ENCODE measurements around the gene BMP3.

Gene BMP3

GRCh38 chr4:81049907-81050306 is 19.4 kb downstream of the BMP3 start:
- Histone ChIP-seq H3K4me1 (ENCODE audit: control insufficient read depth, insufficient read depth, low read length) (peaks cover 11% of the 10 kb centered on the region), H3K4me3 (ENCODE audit: low read length) (no peak overlapping the region), H3K36me3 (ENCODE audit: control insufficient read depth, insufficient read depth, low read length, severe bottlenecking) (no peaks in the 10 kb centered on the region), H3K9ac (ENCODE audit: low read length) (no peak overlapping the region), H3K9me3 (ENCODE audit: control insufficient read depth, low read length) (no peaks in the 10 kb centered on the region), H3K27me3 (replicated peaks; ENCODE audit: control insufficient read depth, insufficient read depth, low read length) (no peaks in the 10 kb centered on the region)
- DNase-seq (ENCODE audit: low read depth), result peak; percentile 58

GRCh38 chr4:81052119-81053068 is 21.9 kb downstream of the BMP3 start:
- DNase-seq (ENCODE audit: low read depth), result peak; percentile 83
- peak overlapping the region; percentile 32 for H3K9ac ChIP-seq (ENCODE audit: low read length)
- H3K4me1 ChIP-seq (ENCODE audit: control insufficient read depth, insufficient read depth, low read length), result peaks cover 11% of the 10 kb centered on the region
- no peak overlapping the region for H3K4me3 ChIP-seq (ENCODE audit: low read length)
- H3K36me3 ChIP-seq (ENCODE audit: control insufficient read depth, insufficient read depth, low read length, severe bottlenecking), result no peaks in the 10 kb centered on the region
- H3K9me3 ChIP-seq (ENCODE audit: control insufficient read depth, low read length), result no peaks in the 10 kb centered on the region
- H3K27me3 ChIP-seq (replicated peaks; ENCODE audit: control insufficient read depth, insufficient read depth, low read length), result no peaks in the 10 kb centered on the region

DNA sequence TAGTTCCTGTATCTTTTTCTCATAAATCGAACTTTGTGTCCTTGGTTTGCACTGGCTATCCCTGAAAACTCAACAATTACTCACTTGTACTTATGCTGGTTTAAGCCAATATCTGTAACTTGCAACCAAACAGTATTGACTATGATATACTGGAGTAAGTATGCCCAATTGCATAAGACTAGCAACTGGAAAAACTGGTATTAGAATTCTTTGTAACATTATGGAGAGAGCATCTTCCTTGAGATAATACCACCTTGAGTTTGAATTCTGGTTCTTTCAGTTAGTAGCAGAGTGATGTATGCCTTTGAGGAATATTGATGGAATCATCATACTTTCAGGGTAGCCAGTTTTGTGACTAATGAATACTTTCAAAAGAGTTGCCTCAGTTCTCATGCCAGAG is 28.1 kb downstream of the BMP3 start:
- no peaks in the 10 kb centered on the region for H3K9me3 ChIP-seq (ENCODE audit: control insufficient read depth, low read length)
- H3K4me3 ChIP-seq (ENCODE audit: low read length), result no peak overlapping the region
- no peak overlapping the region for H3K9ac ChIP-seq (ENCODE audit: low read length)
- no peaks in the 10 kb centered on the region for H3K27me3 ChIP-seq (replicated peaks; ENCODE audit: control insufficient read depth, insufficient read depth, low read length)
- H3K36me3 ChIP-seq (ENCODE audit: control insufficient read depth, insufficient read depth, low read length, severe bottlenecking), result no peaks in the 10 kb centered on the region
- no peak for DNase-seq (ENCODE audit: low read depth)
- peaks cover 8% of the 10 kb centered on the region for H3K4me1 ChIP-seq (ENCODE audit: control insufficient read depth, insufficient read depth, low read length)

DNA sequence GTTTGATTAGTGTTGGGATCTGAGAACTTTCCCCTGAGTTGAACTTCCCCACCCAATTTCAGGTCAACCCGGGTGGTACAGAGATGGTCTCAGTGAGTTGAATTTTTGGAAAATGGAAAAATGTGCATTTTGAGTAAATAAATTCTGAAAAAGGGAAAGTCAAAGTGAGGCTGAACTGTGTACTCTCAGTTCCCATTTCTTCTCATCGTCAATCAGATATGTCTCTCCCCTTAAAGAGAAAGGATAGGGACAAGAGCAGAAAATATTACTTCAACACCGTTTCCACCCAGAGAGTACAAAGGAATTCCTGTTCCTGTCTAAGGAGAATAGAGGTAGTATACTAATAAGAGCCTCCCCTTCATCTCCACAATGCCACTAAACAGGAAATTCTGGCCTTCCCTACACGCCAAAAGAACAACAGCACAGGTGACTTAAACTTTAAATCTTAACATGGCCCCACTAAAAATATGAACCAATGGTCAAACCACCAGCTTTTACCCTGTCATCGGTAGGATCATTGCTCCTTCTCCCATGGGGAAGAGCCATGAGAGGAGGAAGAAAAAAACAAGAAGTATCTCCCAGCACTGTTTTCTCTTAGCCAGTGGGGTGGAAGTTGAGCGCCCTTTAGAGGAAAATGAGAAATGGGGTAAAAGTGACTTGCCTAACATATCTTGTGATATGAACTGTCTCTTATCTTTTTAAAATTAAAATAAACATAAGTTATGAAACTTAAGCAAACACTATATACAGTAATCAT is 30.3 kb downstream of the BMP3 start:
- DNase-seq (ENCODE audit: low read depth), result no peak
- H3K36me3 ChIP-seq (ENCODE audit: control insufficient read depth, insufficient read depth, low read length, severe bottlenecking), result no peaks in the 10 kb centered on the region
- no peak overlapping the region for H3K4me3 ChIP-seq (ENCODE audit: low read length)
- peaks cover 8% of the 10 kb centered on the region for H3K4me1 ChIP-seq (ENCODE audit: control insufficient read depth, insufficient read depth, low read length)
- H3K27me3 ChIP-seq (replicated peaks; ENCODE audit: control insufficient read depth, insufficient read depth, low read length), result no peaks in the 10 kb centered on the region
- no peaks in the 10 kb centered on the region for H3K9me3 ChIP-seq (ENCODE audit: control insufficient read depth, low read length)
- H3K9ac ChIP-seq (ENCODE audit: low read length), result no peak overlapping the region

DNA sequence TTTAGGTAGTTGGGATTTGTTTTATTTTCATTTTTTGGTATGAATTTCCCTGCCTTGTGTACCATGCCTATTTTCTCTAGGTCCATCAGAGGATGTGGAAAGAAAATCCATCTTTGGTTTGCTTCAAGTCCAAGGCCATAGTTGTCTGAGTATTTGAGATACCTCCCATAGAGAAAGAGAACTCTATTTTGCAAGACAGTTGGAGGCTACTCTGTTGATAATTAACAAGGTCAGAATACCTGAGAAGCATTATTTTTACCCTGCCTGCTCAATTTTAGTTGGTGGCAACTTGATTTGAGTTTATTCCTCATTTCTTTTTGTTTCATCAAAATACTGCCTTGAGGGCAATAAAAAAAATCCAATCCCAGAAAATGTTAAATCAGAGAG is 30.8 kb downstream of the BMP3 start:
- Histone ChIP-seq H3K9ac (ENCODE audit: low read length) (no peak overlapping the region), H3K27me3 (replicated peaks; ENCODE audit: control insufficient read depth, insufficient read depth, low read length) (no peaks in the 10 kb centered on the region), H3K4me1 (ENCODE audit: control insufficient read depth, insufficient read depth, low read length) (peaks cover 8% of the 10 kb centered on the region), H3K4me3 (ENCODE audit: low read length) (no peak overlapping the region), H3K9me3 (ENCODE audit: control insufficient read depth, low read length) (no peaks in the 10 kb centered on the region), H3K36me3 (ENCODE audit: control insufficient read depth, insufficient read depth, low read length, severe bottlenecking) (no peaks in the 10 kb centered on the region)
- no peak for DNase-seq (ENCODE audit: low read depth)

- Histone ChIP-seq H3K36me3 (ENCODE audit: control insufficient read depth, insufficient read depth, low read length, severe bottlenecking) (no peaks in the 10 kb centered on the region), H3K4me3 (ENCODE audit: low read length) (no peak overlapping the region), H3K27me3 (replicated peaks; ENCODE audit: control insufficient read depth, insufficient read depth, low read length) (no peaks in the 10 kb centered on the region), H3K9ac (ENCODE audit: low read length) (no peak overlapping the region), H3K9me3 (ENCODE audit: control insufficient read depth, low read length) (no peaks in the 10 kb centered on the region), H3K4me1 (ENCODE audit: control insufficient read depth, insufficient read depth, low read length) (peaks cover 8% of the 10 kb centered on the region)
- DNase-seq (ENCODE audit: low read depth), result no peak
These were observed 31.5 kb downstream of the BMP3 start for GRCh38 chr4:81062001-81062400.

DNA sequence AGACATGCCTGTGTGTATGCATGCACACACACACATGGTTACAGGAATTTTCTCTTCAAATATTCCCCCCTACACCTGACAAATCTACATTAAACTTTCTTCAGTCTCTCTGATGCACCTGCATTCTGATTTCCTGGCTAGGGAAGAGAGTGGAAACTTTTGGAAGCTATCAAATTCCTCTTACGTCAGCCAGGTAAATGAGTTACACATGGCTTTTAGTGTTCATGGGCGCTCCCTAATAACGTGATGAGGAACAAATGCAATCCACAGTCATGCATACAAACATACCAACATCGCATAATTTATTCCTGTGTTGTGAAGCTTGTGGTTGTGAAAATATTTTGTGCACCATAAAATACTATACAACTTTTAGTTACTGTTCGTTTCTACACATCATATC is 34.9 kb downstream of the BMP3 start:
- DNase-seq (ENCODE audit: low read depth), result no peak
- no peaks in the 10 kb centered on the region for H3K27me3 ChIP-seq (replicated peaks; ENCODE audit: control insufficient read depth, insufficient read depth, low read length)
- H3K9ac ChIP-seq (ENCODE audit: low read length), result no peak overlapping the region
- H3K4me1 ChIP-seq (ENCODE audit: control insufficient read depth, insufficient read depth, low read length), result peaks cover 8% of the 10 kb centered on the region
- H3K36me3 ChIP-seq (ENCODE audit: control insufficient read depth, insufficient read depth, low read length, severe bottlenecking), result no peaks in the 10 kb centered on the region
- no peaks in the 10 kb centered on the region for H3K9me3 ChIP-seq (ENCODE audit: control insufficient read depth, low read length)
- H3K4me3 ChIP-seq (ENCODE audit: low read length), result no peak overlapping the region

GRCh38 chr4:81069706-81070331 is 39.3 kb downstream of the BMP3 start:
- H3K4me3 ChIP-seq (ENCODE audit: low read length), result no peak overlapping the region
- H3K27me3 ChIP-seq (replicated peaks; ENCODE audit: control insufficient read depth, insufficient read depth, low read length), result no peaks in the 10 kb centered on the region
- peak; percentile 95 for DNase-seq (ENCODE audit: low read depth)
- no peak overlapping the region for H3K9ac ChIP-seq (ENCODE audit: low read length)
- no peaks in the 10 kb centered on the region for H3K9me3 ChIP-seq (ENCODE audit: control insufficient read depth, low read length)
- H3K36me3 ChIP-seq (ENCODE audit: control insufficient read depth, insufficient read depth, low read length, severe bottlenecking), result no peaks in the 10 kb centered on the region
- no peaks in the 10 kb centered on the region for H3K4me1 ChIP-seq (ENCODE audit: control insufficient read depth, insufficient read depth, low read length)

DNA sequence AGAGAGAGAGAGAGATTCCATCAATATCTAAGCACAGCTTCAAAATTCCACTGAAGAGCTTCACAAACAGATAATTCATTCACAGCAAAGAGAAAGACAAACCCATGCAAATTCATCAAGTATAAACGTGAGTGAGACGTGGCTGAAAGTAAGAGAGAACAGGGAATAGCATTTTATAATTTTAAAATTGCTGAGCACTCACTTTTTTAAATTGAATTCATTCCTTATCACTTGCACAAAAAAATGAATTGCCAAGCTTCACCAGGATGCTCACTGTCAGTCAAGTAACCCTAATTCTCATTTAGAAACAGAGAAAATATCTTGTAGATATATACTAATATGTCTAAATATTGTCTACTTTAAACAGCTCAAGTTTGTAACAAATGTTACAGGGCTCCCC is 40.5 kb downstream of the BMP3 start:
- no peak for DNase-seq (ENCODE audit: low read depth)
- Histone ChIP-seq H3K36me3 (ENCODE audit: control insufficient read depth, insufficient read depth, low read length, severe bottlenecking) (no peaks in the 10 kb centered on the region), H3K4me1 (ENCODE audit: control insufficient read depth, insufficient read depth, low read length) (no peaks in the 10 kb centered on the region), H3K27me3 (replicated peaks; ENCODE audit: control insufficient read depth, insufficient read depth, low read length) (no peaks in the 10 kb centered on the region), H3K9ac (ENCODE audit: low read length) (no peak overlapping the region), H3K4me3 (ENCODE audit: low read length) (no peak overlapping the region), H3K9me3 (ENCODE audit: control insufficient read depth, low read length) (no peaks in the 10 kb centered on the region)

DNA sequence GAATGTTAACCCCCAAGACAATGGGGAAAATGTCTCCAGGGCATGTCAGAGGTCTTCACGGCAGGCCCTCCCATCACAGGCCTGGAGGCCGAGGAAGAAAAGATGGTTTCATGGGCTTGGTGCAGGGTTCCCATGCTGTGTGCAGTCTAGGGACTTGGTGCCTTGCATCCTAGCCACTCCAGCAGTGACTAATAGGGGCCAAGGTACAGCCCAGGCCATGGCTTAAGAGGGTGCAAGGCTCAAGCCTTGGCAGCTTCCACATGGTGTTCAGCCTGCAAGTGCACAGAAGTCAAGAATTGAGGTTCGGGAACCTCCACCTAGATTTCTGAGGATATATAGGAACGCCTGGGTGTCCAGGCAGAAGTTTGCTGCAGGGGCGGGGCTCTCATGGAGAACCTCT is 50.6 kb downstream of the BMP3 start:
- Histone ChIP-seq H3K4me3 (ENCODE audit: low read length) (no peak overlapping the region), H3K27me3 (replicated peaks; ENCODE audit: control insufficient read depth, insufficient read depth, low read length) (no peaks in the 10 kb centered on the region), H3K9ac (ENCODE audit: low read length) (no peak overlapping the region), H3K4me1 (ENCODE audit: control insufficient read depth, insufficient read depth, low read length) (peaks cover 12% of the 10 kb centered on the region), H3K9me3 (ENCODE audit: control insufficient read depth, low read length) (no peaks in the 10 kb centered on the region), H3K36me3 (ENCODE audit: control insufficient read depth, insufficient read depth, low read length, severe bottlenecking) (no peaks in the 10 kb centered on the region)
- DNase-seq (ENCODE audit: low read depth), result no peak

- Histone ChIP-seq H3K9me3 (ENCODE audit: control insufficient read depth, low read length) (no peaks in the 10 kb centered on the region), H3K4me1 (ENCODE audit: control insufficient read depth, insufficient read depth, low read length) (peaks cover 12% of the 10 kb centered on the region), H3K27me3 (replicated peaks; ENCODE audit: control insufficient read depth, insufficient read depth, low read length) (no peaks in the 10 kb centered on the region), H3K4me3 (ENCODE audit: low read length) (no peak overlapping the region), H3K9ac (ENCODE audit: low read length) (no peak overlapping the region), H3K36me3 (ENCODE audit: control insufficient read depth, insufficient read depth, low read length, severe bottlenecking) (no peaks in the 10 kb centered on the region)
- DNase-seq (ENCODE audit: low read depth), result peak; percentile 32
These were observed 53.5 kb downstream of the BMP3 start for GRCh38 chr4:81084029-81084428.

Measured in adipocyte (in vitro differentiated cells).